ENCODE measurements around the gene ACTR8.

GRCh38 chr3:53817809-53818208, 64.1 kb downstream of the ACTR8 start:
- TF ChIP-seq POLR2A (IDR thresholded peaks at IDR 0.05; ENCODE audit: low read depth, low read length) (no peak), SPI1 (IDR thresholded peaks at IDR 0.05; ENCODE audit: low read depth, low read length) (no peak)
